Measurements from ENCODE around the gene ITGB5. TPM values are rescaled to one million over a fixed set of nuclear protein-coding genes. Genes with fewer than 3 reads are reported as not detected.

ITGB5 gene
- polyA plus RNA-seq, 3 donors = 0.68 to 1.2 (median 1.0) TPM

DNA sequence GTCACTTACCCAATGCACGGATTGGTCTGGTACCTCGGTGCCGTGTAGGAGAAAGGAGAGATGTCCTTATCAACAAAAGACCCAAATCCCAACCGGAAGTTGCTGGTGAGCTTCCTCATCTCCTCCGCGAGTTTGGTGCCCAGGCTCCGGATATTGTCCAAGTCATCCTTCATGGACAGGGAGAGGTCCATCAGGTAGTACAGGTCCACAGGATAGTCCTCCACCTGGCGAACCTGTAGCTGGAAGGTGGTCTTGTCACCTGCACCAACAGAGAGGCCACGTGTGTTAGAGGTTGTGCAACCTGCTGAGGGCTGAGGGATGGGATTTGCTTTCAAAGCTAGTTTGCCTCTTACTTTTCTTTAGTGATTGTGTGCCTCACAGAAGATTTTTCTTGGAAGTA is 38.9 kb downstream of the ITGB5 start:
- no peak overlapping the region for H3K4me2 ChIP-seq (replicated peaks; ENCODE audit: extremely low read depth, low read length, poor library complexity, severe bottlenecking)
- no peak for DNase-seq
- H3K4me1 Mint-ChIP-seq = peaks cover 2% of the 10 kb centered on the region
- no peaks in the 10 kb centered on the region for H3K36me3 ChIP-seq (replicated peaks in 1 of 2; ENCODE audit: control insufficient read depth in 1 of 2, insufficient read depth in 2 of 2, low read length in 2 of 2)
- H3K9me3 ChIP-seq (replicated peaks in 1 of 2; ENCODE audit: control insufficient read depth in 1 of 2, insufficient read depth in 1 of 2, low read length in 2 of 2) = no peaks in the 10 kb centered on the region
- TF ChIP-seq, protein P1, sequence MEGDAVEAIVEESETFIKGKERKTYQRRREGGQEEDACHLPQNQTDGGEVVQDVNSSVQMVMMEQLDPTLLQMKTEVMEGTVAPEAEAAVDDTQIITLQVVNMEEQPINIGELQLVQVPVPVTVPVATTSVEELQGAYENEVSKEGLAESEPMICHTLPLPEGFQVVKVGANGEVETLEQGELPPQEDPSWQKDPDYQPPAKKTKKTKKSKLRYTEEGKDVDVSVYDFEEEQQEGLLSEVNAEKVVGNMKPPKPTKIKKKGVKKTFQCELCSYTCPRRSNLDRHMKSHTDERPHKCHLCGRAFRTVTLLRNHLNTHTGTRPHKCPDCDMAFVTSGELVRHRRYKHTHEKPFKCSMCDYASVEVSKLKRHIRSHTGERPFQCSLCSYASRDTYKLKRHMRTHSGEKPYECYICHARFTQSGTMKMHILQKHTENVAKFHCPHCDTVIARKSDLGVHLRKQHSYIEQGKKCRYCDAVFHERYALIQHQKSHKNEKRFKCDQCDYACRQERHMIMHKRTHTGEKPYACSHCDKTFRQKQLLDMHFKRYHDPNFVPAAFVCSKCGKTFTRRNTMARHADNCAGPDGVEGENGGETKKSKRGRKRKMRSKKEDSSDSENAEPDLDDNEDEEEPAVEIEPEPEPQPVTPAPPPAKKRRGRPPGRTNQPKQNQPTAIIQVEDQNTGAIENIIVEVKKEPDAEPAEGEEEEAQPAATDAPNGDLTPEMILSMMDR (IDR thresholded peaks at IDR 0.05) = no peak
- no peaks in the 10 kb centered on the region for H3K27me3 ChIP-seq (ENCODE audit: control insufficient read depth in 2 of 2, insufficient read depth in 2 of 2, low read length in 2 of 2)
- no peak overlapping the region for H3K27ac ChIP-seq (ENCODE audit: low read depth in 1 of 2, low read length in 2 of 2)
- H3K27ac Mint-ChIP-seq = no peak overlapping the region
- peaks cover 0 to 5% (median 1%) of the 10 kb centered on the region in 3 donors for H3K27me3 Mint-ChIP-seq (ENCODE audit: low read depth in 3 of 3)
- H3K4me1 ChIP-seq (ENCODE audit: control insufficient read depth in 1 of 2, insufficient read depth in 2 of 2, low read length in 2 of 2) = no peaks in the 10 kb centered on the region
- WGBS (ENCODE audit: insufficient coverage) = 90% methylated on average over 6 of the region's 9 CpGs
- no peak overlapping the region for H3K4me3 ChIP-seq (replicated peaks in 1 of 3; ENCODE audit: low read depth in 2 of 3, low read length in 3 of 3)
- H3K9ac ChIP-seq (ENCODE audit: insufficient read depth, low read length, poor library complexity, severe bottlenecking) = no peak overlapping the region
- no peaks in the 10 kb centered on the region for H3K79me2 ChIP-seq (ENCODE audit: insufficient read depth, low read length)
- no peak overlapping the region for H2AFZ ChIP-seq (ENCODE audit: insufficient read depth, low read depth, low read length, poor library complexity, severe bottlenecking)
- no peaks in the 10 kb centered on the region for H4K20me1 ChIP-seq (ENCODE audit: insufficient read depth, low read length)
- H3K4me3 Mint-ChIP-seq = no peak overlapping the region
- intact Hi-C loops (cut with micrococcal nuclease) = no loop called here
- H3K9me3 Mint-ChIP-seq = peaks cover 0 to 2% (median 0%) of the 10 kb centered on the region in 7 donors
- no peaks in the 10 kb centered on the region for H3K36me3 Mint-ChIP-seq

DNA sequence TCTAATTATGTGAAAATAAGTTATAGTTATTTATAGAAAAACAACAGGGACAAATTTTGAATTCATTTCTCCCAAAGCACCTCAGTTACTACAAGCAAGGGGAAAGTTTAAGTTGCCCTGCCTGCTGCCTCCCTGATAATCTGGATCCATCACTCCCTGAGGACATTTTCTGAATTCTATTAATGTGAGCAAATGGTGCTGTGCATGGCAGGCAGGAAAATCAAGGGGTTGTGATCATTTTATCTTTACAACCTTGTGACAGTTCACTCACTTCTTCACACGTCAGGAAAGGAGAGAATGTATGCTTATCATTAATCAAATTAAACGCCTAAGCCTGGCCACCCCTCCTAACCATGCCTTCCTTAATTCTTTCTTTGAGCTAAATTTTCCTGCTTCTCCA is 39.3 kb downstream of the ITGB5 start:
- no CpG with 5 or more reads among the region's 2 CpGs for WGBS (ENCODE audit: insufficient coverage)
- Histone ChIP-seq H3K36me3 (replicated peaks in 1 of 2; ENCODE audit: control insufficient read depth in 1 of 2, insufficient read depth in 2 of 2, low read length in 2 of 2) (no peaks in the 10 kb centered on the region), H3K4me1 (ENCODE audit: control insufficient read depth in 1 of 2, insufficient read depth in 2 of 2, low read length in 2 of 2) (no peaks in the 10 kb centered on the region), H3K27me3 (ENCODE audit: control insufficient read depth in 2 of 2, insufficient read depth in 2 of 2, low read length in 2 of 2) (no peaks in the 10 kb centered on the region), H3K4me3 (replicated peaks in 1 of 3; ENCODE audit: low read depth in 2 of 3, low read length in 3 of 3) (no peak overlapping the region), H3K9me3 (replicated peaks in 1 of 2; ENCODE audit: control insufficient read depth in 1 of 2, insufficient read depth in 1 of 2, low read length in 2 of 2) (no peaks in the 10 kb centered on the region), H2AFZ (ENCODE audit: insufficient read depth, low read depth, low read length, poor library complexity, severe bottlenecking) (no peak overlapping the region), H3K27ac (ENCODE audit: low read depth in 1 of 2, low read length in 2 of 2) (no peak overlapping the region), H3K4me2 (replicated peaks; ENCODE audit: extremely low read depth, low read length, poor library complexity, severe bottlenecking) (no peak overlapping the region), H3K79me2 (ENCODE audit: insufficient read depth, low read length) (no peaks in the 10 kb centered on the region), H4K20me1 (ENCODE audit: insufficient read depth, low read length) (no peaks in the 10 kb centered on the region), H3K9ac (ENCODE audit: insufficient read depth, low read length, poor library complexity, severe bottlenecking) (no peak overlapping the region)
- TF ChIP-seq, protein P1 (IDR thresholded peaks at IDR 0.05) = no peak
- H3K4me1 Mint-ChIP-seq = peaks cover 2% of the 10 kb centered on the region
- no peak overlapping the region for H3K27ac Mint-ChIP-seq
- peaks cover 0 to 5% (median 1%) of the 10 kb centered on the region in 3 donors for H3K27me3 Mint-ChIP-seq (ENCODE audit: low read depth in 3 of 3)
- intact Hi-C loops (cut with micrococcal nuclease) = no loop called here
- DNase-seq = no peak
- no peaks in the 10 kb centered on the region for H3K36me3 Mint-ChIP-seq
- H3K9me3 Mint-ChIP-seq = peaks cover 0 to 2% (median 0%) of the 10 kb centered on the region in 7 donors
- H3K4me3 Mint-ChIP-seq = no peak overlapping the region

All from CD14-positive monocyte (primary cell).